Measurements from ENCODE around the gene ERC2. TPM values are rescaled to one million over a fixed set of nuclear protein-coding genes. Genes with fewer than 3 reads are reported as not detected.

The ERC2 gene
- total and polyA plus RNA-seq, 2 donors (not counting 3 experiments of a cell fraction or from before 2014, with no cell fraction given) = 5.6 to 15.5 TPM

DNA sequence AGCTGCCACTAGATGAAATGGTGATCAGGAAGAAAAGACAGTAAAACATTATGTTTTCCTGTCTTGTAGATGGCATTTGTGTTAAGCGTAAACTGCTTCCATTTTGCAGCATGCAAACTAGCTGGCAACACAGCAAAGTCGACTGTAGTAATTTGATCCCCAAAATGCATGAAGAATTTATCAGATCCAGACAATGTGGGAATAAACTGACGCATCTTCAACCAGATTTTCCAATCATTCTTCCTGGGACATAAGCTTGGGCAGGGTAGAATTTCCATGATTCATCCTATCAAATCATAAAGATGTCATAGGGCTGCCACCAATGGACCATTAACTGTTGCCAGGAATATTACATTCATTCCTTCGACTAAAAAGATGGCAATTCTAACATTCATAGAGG is 260.3 kb downstream of the ERC2 start:
- Histone ChIP-seq H3K9ac (replicated peaks; ENCODE audit: extremely low read depth, insufficient read depth, low read length) (no peak overlapping the region), H3K79me2 (ENCODE audit: control insufficient read depth, insufficient read depth, low read length) (no peaks in the 10 kb centered on the region), H3K9me1 (replicated peaks; ENCODE audit: control insufficient read depth, extremely low read depth, insufficient read depth, low read length) (no peaks in the 10 kb centered on the region), H2AFZ (ENCODE audit: low read depth, low read length) (no peak overlapping the region), H4K20me1 (replicated peaks; ENCODE audit: control insufficient read depth, extremely low read depth, insufficient read depth, low read length) (no peaks in the 10 kb centered on the region), H3K27ac (ENCODE audit: insufficient read depth, low read depth, low read length) (no peak overlapping the region), H3K4me3 (replicated peaks in 1 of 3; ENCODE audit: insufficient read depth in 1 of 3, low read depth in 1 of 3, low read length in 3 of 3) (no peak overlapping the region), H3K4me1 (ENCODE audit: control insufficient read depth, extremely low read depth, insufficient read depth, low read length) (no peaks in the 10 kb centered on the region), H3K4me2 (ENCODE audit: insufficient read depth, low read length) (no peak overlapping the region), H3K9me3 (replicated peaks; ENCODE audit: control insufficient read depth, insufficient read depth, low read length) (no peaks in the 10 kb centered on the region), H3K36me3 (ENCODE audit: control insufficient read depth in 2 of 2, extremely low read depth in 1 of 2, insufficient read depth in 2 of 2, low read length in 2 of 2) (no peaks in the 10 kb centered on the region), H3K27me3 (ENCODE audit: control insufficient read depth in 2 of 2, insufficient read depth in 2 of 2, low read length in 2 of 2) (no peaks in the 10 kb centered on the region)
- DNase-seq (ENCODE audit: low read depth, low spot score) (no peak), FAIRE-seq (no peak)
- intact Hi-C loops (cut with micrococcal nuclease) = no loop called here
- POLR2A ChIA-PET = no interaction called here
- CTCF ChIA-PET = interaction anchor here (1.1 kb wide), 1 partner anchor 44 kb away, joined by 4 read pairs; no protein-coding TSS in a partner anchor
- BruUV-seq (replicated peaks) = no TSS peak
- no peak for TF ChIP-seq FOS (IDR thresholded peaks at IDR 0.05; ENCODE audit: borderline replicate concordance, insufficient read depth, low read length)
- TF ChIP-seq GATA2 (IDR thresholded peaks at IDR 0.05; ENCODE audit: insufficient read depth, insufficient read length, low read depth, low read length) = no peak
- TF ChIP-seq, protein P1, sequence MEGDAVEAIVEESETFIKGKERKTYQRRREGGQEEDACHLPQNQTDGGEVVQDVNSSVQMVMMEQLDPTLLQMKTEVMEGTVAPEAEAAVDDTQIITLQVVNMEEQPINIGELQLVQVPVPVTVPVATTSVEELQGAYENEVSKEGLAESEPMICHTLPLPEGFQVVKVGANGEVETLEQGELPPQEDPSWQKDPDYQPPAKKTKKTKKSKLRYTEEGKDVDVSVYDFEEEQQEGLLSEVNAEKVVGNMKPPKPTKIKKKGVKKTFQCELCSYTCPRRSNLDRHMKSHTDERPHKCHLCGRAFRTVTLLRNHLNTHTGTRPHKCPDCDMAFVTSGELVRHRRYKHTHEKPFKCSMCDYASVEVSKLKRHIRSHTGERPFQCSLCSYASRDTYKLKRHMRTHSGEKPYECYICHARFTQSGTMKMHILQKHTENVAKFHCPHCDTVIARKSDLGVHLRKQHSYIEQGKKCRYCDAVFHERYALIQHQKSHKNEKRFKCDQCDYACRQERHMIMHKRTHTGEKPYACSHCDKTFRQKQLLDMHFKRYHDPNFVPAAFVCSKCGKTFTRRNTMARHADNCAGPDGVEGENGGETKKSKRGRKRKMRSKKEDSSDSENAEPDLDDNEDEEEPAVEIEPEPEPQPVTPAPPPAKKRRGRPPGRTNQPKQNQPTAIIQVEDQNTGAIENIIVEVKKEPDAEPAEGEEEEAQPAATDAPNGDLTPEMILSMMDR (IDR thresholded peaks at IDR 0.05; ENCODE audit: extremely low read depth in 1 of 2, insufficient read depth in 1 of 2, low read depth in 1 of 2, low read length in 2 of 2) = no peak
- no peak for TF ChIP-seq MYC (IDR thresholded peaks at IDR 0.05; ENCODE audit: low read depth, low read length)
- TF ChIP-seq POLR2A (IDR thresholded peaks at IDR 0.05; ENCODE audit: low read depth, low read length) = no peak
- TF ChIP-seq JUN (IDR thresholded peaks at IDR 0.05; ENCODE audit: borderline replicate concordance, insufficient read depth, insufficient read length, low read depth) = no peak
- no peak for TF ChIP-seq POLR2AphosphoS5 (IDR thresholded peaks at IDR 0.05; ENCODE audit: insufficient read depth, low read depth, low read length)
- TF ChIP-seq, protein P2, sequence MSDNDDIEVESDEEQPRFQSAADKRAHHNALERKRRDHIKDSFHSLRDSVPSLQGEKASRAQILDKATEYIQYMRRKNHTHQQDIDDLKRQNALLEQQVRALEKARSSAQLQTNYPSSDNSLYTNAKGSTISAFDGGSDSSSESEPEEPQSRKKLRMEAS (IDR thresholded peaks at IDR 0.05; ENCODE audit: insufficient read depth, insufficient read length) = no peak
- TF ChIP-seq EZH2 (IDR thresholded peaks at IDR 0.05; ENCODE audit: borderline replicate concordance, low read depth, low read length, severe bottlenecking) = no peak
- dilution Hi-C loops (cut with MboI; ENCODE audit: extremely low pct_ligation_motif_present, low sequenced_read_pairs) = no loop called here
